Natural killer cell treated with Interleukin-12 subunit alpha and Interleukin-12 subunit beta and Interleukin-15 and Interleukin-18, amount 100 ng/mL, for 72 hours (primary cell): ENCODE measurements around the gene FTCDNL1. TPM values are rescaled to one million over a fixed set of nuclear protein-coding genes. Genes with fewer than 3 reads are reported as not detected.

ENCODE experiments used
- total RNA-seq, 2 donors: library from RNA; stranded (reverse); gene quantifications; one replicate each; pipeline ENCODE4 v1.2.3, GENCODE V29; 2022

FTCDNL1 gene
- total RNA-seq, 2 donors from 2014 or later = 0.48 to 2.2 TPM

Other genes starting within 250 kb of the FTCDNL1 start
- 10 to 100 TPM; 13.5 to 22.1 TPM for gene C2orf69, start 60.1 kb upstream of the FTCDNL1 start, total RNA-seq
- 10 to 100 TPM; 10.7 to 13.9 TPM for gene TYW5, start 104.3 kb upstream of the FTCDNL1 start, total RNA-seq
- gene MAIP1, start 104.4 kb upstream of the FTCDNL1 start, total RNA-seq = 10 to 100 TPM; 21.8 to 33.8 TPM